ENCODE measurements around the gene TMEM30B. TPM values are rescaled to one million over a fixed set of nuclear protein-coding genes. Genes with fewer than 3 reads are reported as not detected.
"Not testable (repeated sequence)": the region's sequence is repeated elsewhere in the genome, so short reads cannot be mapped to it uniquely, and the experiment has no call there.

Gene TMEM30B, protein sequence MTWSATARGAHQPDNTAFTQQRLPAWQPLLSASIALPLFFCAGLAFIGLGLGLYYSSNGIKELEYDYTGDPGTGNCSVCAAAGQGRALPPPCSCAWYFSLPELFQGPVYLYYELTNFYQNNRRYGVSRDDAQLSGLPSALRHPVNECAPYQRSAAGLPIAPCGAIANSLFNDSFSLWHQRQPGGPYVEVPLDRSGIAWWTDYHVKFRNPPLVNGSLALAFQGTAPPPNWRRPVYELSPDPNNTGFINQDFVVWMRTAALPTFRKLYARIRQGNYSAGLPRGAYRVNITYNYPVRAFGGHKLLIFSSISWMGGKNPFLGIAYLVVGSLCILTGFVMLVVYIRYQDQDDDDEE
- total RNA-seq, result 0.30 TPM
- long read RNA-seq, result 0 reads

DNA sequence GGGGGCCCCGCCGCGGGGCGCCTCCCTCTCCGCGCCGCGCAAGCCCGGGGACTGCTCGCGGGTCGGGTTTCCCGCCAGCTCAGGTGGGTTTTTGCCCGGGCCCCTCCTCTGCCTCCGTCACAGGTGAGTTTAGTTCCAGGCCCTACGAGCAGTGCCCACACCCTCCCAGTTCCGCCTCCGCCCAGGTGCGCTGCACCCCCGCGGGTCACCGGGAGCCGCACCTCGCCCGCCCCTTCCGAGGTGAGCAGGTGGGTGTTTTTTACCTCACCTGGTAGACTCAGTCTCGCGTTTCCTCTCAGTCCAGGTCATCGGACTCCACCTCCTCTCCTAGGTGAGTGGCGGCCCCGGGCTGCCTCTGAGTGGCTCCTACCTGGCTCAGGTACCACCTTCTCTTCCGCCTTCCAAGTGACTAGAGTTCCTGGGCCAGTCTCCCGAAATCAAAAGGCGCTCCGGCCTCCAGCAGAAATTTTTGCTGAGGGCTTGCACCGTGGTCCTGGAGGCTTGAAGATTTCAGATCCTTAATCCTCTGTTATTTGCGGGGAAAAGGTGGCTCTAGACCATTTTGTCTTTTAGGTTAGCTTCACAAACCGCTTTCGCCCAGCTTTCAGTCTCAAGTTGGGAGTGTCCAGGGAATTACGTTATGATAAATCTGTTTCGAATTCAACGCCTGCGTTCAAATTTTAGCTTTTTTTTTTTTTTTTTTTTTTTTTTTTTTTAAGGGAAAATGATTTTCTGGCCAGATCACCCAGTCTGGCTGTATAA, at the start of gene TMEM30B:
Gene TMEM30B (minus strand): TSS at position 153 of the 762 bp plus-strand sequence. CDS start 191 bp downstream, outside the sequence.
- ATAC-seq, result no peak
- no peak for DNase-seq (ENCODE audit: missing footprints)
- intact Hi-C loops (cut with DNase I), result no loop called here

DNA sequence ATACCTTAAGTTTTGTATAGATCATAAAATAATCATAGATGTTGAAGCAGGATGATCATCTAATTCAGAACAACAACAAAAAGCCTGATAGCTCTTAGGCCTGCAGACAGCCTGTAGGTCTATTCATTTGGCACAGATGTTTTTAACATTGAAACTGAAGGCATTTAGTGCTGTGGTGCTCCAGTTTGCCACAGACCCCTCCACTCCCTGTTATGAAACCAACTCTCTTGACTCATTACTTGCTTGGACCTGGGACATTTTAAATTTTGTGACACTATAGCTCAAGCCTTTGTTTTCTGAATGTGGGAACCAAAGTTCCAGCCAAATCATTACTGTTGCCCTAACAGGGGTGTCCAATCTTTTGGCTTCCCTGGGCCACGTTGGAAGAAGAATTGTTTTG, 49.4 kb upstream of the TMEM30B start:
- ATAC-seq (no peak), DNase-seq (ENCODE audit: missing footprints) (no peak)
- intact Hi-C loops (cut with DNase I), result no loop called here

DNA sequence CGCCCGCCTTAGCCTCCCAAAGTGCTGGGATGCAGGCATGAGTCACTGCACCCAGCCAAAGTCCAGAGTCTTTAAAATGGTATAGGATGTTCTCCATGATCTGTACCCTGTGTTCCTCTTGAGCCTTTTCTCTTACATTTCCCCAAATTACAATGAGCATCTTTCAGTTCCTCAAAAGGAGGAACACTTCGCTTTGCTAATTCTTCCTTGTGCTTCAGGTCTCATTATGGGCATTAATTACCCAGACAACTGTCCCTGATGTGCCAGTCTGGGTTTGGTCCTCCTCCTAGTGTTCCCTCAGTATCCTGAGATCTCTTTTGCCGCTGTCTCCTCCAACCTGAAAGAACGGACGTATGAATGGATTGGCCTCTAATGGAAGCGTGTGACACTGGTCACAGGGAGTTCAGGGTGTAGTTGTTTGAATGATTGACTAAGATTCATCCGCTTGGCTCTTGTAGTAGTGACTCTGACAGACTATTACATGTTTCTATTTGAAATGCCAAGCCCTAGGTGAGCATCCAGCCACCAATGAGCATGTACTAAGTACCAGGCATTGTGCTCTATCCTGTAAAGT, 48.4 kb upstream of the TMEM30B start:
- no peak for ATAC-seq
- intact Hi-C loops (cut with DNase I), result loop anchor here (5.0 kb wide), 1 partner anchor 88 kb away; no protein-coding TSS in a partner anchor
- no peak for DNase-seq (ENCODE audit: missing footprints)

DNA sequence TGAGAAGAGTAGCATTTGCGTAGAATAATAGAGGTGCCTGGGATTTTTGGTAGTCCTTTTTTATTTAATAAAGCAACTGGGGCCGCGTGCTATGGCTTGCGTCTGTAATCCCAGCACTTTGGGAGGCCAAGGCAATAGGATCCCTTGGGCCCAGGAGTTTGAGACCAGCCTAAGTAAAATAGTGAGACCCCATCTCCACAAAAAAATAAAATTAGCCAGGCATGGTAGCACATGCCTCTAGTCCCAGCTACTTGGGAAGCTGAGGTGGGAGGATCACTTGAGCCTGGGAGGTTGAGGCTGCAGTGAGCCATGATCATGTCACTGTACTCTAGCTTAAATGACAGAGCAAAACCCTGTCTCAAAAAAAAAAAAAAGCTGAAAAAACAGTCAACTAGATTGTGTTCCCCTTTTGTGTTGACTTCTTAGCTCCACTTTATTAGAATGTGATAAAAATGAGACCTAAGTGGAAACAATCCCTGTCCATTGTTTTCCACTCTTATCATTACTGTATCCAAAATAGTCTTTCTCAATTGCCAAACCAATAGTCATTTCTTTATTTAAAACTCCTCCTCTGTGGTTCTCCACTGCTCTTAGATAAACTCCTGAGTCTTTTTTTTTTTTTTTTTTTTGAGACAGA, 47.6 kb upstream of the TMEM30B start:
- ATAC-seq (no peak), DNase-seq (ENCODE audit: missing footprints) (no peak)
- intact Hi-C loops (cut with DNase I), result loop anchor here (5.0 kb wide), 1 partner anchor 89 kb away; no protein-coding TSS in a partner anchor

DNA sequence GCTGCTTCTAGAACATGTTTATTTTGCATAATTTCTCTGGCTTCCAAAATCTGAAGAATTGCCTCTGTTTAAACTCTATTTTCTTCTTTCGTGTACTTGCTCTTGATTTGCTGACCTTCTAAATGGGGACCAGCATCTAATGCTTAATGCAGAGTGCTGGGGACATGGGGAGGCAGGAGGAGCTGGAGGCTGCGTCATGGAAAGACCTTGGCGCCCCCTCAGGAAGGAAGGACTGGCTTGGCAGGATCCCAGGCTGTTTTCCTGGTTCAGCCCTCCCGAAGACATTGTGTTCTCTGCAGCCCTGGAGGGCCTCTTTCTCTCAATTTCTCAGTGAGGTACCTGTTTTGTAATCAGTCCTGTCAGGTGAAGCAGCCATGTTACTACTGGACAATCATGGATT, 45.7 kb upstream of the TMEM30B start:
- intact Hi-C loops (cut with DNase I), result loop anchor here (5.0 kb wide), 1 partner anchor 90 kb away; no protein-coding TSS in a partner anchor
- ATAC-seq, result peak; percentile 53
- DNase-seq (ENCODE audit: missing footprints), result no peak

DNA sequence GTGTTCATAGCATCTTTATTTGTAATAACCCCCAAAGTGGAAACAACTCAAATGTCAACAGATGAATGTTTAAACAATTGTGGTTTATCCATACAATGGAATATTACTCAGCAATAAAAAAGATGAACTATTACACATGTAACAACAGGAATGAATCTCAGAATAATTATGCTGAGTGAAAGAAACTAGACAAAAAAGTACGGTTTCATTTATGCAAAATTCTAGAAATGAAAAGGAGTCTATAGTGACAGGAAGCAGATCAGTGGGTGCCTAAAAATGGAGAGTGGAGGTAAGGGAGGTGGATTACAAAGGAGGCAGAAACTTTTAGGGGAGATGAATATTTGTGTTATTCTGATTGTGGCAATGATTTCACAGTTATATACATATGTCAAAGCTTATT, 45.0 kb upstream of the TMEM30B start:
- intact Hi-C loops (cut with DNase I), result loop anchor here (5.0 kb wide), 1 partner anchor 91 kb away; no protein-coding TSS in a partner anchor
- no peak for DNase-seq (ENCODE audit: missing footprints)
- ATAC-seq, result no peak

DNA sequence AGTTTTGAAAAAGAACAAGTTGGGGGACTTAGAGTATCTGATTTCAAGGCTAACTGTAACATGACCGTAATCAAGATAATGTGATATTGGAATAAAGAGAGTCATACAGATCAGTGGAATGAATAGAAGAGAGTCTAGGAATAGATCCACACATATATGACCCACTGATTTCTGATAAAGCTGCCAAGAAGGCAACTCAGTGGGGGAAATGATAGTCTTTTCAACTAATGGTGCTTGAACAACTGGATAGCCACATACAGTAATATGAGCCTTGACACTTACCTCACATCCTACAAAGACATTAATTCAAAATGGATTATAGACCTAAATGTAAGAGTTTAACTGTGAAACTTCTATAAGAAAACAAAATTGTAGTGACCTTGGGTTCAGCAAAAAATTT, 44.0 kb upstream of the TMEM30B start:
- intact Hi-C loops (cut with DNase I), result loop anchor here (5.0 kb wide), 1 partner anchor 92 kb away; no protein-coding TSS in a partner anchor
- no peak for ATAC-seq
- DNase-seq (ENCODE audit: missing footprints), result no peak

DNA sequence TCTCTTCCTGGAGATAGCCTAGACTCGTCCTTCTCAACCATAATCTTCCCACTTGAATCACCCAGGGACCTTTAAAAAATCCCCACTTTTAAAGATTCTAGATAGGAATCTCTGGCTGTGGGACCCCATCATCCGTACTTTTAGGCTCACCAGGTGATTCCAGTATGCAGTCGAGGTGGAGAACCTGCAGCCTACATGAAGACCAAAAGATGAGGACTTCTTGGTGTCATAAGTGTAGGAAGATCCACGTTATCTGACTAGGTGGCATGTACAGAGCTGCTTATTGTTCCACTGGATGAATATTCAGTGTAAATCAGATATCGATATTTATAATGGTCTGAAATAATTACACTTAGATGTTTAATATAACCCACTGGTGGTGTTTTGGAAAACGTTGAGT, 42.8 kb upstream of the TMEM30B start:
- no peak for DNase-seq (ENCODE audit: missing footprints)
- intact Hi-C loops (cut with DNase I), result loop anchor here (5.0 kb wide), 2 partner anchors 33 to 113 kb away; no protein-coding TSS in a partner anchor
- no peak for ATAC-seq

DNA sequence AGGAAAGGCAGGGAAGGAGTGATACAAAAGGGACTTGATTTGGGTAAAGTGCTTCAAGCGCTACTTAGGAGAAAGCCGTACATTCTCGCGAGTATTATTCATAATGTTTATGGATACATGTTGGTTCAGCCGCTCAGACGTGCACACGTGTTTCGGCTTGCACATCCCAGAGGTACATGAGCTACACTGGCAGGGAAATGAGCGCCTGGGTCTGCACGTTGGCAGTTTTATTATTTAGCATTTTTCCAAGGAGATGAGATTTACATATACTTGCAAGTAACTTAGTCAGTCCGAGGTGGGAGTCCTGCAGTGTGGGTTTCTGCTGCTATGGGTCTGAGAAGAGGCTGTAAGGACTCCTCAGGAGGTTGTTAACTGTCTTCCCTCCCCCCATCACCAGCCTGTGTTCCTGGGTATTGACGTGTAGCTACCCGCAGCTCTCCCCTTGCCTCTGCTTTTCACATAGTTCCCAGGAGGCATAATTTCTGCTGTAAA, 41.7 kb upstream of the TMEM30B start:
- intact Hi-C loops (cut with DNase I), result loop anchor here (5.0 kb wide), 2 partner anchors 34 to 114 kb away; no protein-coding TSS in a partner anchor
- ATAC-seq, result no peak
- no peak for DNase-seq (ENCODE audit: missing footprints)

DNA sequence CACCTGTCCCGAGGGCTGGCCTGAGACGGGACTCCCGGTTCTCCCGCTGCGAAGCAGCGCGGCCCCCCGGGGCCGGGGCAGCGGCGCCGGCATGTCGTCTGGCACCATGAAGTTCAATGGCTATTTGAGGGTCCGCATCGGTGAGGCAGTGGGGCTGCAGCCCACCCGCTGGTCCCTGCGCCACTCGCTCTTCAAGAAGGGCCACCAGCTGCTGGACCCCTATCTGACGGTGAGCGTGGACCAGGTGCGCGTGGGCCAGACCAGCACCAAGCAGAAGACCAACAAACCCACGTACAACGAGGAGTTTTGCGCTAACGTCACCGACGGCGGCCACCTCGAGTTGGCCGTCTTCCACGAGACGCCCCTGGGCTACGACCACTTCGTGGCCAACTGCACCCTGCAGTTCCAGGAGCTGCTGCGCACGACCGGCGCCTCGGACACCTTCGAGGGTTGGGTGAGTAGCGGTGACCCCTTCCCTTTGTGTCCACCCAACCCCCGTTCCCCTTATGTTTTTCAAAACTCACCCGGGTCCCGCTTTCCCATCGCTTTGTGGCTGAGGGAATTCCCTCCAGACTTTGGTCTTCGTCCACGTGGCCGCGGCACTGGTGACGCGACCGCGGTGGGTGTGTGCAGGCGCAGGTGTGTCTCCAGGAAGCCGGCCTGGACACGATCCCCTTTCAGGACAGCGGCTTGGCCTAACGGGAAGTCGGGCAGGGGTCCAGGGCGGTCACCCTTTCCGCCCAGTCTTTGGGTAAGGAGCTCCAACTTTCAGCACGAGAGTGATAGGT, 41.1 kb upstream of the TMEM30B start:
- ATAC-seq, result no peak
- intact Hi-C loops (cut with DNase I), result loop anchor here (5.0 kb wide), 2 partner anchors 35 to 115 kb away; no protein-coding TSS in a partner anchor
- DNase-seq (ENCODE audit: missing footprints), result peak; percentile 74

DNA sequence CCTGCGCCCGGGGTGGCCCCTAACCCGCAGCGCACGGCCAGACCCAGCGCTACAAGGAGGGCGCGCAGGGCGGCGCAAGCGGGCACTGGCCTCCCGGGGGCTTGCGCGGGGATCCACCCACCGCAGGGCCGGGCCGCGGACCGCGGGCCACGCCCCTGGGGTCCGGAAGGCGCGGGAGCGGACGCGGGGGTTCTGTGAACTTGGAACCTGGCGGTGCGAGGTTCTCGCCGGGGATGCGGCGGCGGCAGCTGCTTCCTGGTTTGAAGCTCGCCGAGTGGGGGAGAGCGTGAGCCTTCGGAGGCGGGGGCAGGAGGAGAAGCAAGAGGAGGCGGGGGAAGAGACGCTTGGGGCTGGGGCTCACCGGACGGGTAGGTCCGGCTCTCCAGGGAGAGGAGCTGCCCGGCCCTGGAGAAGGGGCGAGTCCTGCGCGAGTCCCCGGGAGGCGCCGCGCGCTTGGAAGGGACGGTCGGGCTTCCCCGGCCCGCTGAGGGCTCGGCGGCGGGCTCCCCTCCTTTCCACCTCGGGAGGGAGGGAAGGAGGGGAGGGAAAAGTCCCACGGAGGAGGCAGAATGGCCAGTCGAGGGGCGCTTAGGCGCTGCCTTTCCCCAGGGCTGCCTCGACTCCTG, 40.4 kb upstream of the TMEM30B start, which contains the start of gene PRKCH:
Gene PRKCH (plus strand): TSS at position 195 of the 626 bp plus-strand sequence. CDS start 523 bp downstream, outside the sequence.
- intact Hi-C loops (cut with DNase I), result loop anchor here (5.0 kb wide), 2 partner anchors 36 to 116 kb away; no protein-coding TSS in a partner anchor
- ATAC-seq, result peak; percentile 70

DNA sequence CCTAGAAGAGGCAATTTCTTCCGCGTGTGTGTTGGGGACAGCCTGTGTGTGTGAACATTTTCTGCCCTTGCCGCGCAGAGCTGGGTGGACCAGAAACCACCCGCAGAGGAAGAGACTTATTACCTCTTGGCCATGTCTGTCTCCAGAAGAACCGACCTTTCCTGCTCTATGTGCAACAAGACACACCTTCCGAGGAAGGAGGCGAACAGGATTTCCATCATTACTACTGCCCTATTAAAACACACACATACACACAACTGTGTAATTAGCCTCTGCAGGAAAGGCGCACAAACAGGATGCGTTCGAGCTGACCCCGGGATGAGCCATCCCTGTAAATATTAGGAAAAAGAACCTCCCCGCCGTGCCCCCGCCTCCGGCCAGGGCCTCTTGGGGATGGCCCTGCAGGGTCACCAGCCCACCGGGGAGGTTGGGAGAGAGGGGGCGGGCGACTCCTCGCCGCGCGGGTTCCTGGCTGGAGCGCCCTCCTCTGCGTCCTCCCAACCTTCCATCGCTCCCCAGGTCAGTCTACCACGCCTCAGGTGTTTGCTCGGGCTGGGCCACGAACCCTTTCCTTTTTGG, 39.8 kb upstream of the TMEM30B start:
- ATAC-seq (peak; percentile 22), DNase-seq (ENCODE audit: missing footprints) (no peak)
- intact Hi-C loops (cut with DNase I), result loop anchor here (5.0 kb wide), 2 partner anchors 36 to 116 kb away; no protein-coding TSS in a partner anchor

More for the DNA sequence above, 40.4 kb upstream of the TMEM30B start, which contains the start of gene PRKCH:
- DNase-seq (ENCODE audit: missing footprints), result peak; percentile 82

DNA sequence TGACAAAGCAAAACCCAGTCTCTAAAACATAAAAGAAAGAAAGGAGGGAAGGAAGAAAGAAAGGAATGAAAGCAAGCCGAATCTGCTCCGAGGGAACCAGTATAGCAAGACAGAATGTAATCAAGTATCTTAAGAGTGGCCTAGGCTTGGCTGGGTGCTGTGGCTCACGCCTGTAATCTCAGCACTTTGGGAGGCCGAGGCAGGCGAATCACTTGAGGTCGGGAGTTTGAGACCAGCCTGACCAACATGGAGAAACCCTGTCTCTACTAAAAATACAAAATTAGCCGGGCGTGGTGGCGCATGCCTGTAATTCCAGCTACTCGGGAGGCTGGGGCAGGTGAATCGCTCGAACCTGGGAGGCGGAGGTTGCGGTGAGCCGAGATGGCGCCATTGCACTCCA, 39.0 kb upstream of the TMEM30B start:
- not testable (repeated sequence) for ATAC-seq; DNase-seq (ENCODE audit: missing footprints)
- intact Hi-C loops (cut with DNase I), result loop anchor here (5.0 kb wide), 2 partner anchors 37 to 117 kb away; no protein-coding TSS in a partner anchor

DNA sequence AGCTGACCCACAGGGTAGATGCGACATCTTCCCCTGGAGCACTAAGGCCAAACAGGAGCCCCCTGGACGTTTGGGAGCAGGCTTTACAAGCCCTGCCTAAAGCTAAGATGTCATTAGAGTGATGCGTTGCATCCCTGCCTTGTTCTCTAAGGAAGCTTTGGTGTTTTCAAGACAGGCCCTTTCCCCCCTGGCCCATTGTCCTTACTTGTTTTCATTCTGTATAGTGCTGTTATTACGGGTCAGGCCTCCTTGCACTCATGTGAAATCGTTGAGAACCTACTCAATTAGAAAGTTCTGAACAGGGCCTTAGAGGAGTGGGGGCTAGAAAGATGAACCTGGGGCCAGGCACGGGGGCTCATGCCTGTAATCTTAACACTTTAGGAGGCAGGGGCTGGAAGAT, 38.6 kb upstream of the TMEM30B start:
- intact Hi-C loops (cut with DNase I), result loop anchor here (5.0 kb wide), 2 partner anchors 38 to 118 kb away; no protein-coding TSS in a partner anchor
- no peak for ATAC-seq
- no peak for DNase-seq (ENCODE audit: missing footprints)

DNA sequence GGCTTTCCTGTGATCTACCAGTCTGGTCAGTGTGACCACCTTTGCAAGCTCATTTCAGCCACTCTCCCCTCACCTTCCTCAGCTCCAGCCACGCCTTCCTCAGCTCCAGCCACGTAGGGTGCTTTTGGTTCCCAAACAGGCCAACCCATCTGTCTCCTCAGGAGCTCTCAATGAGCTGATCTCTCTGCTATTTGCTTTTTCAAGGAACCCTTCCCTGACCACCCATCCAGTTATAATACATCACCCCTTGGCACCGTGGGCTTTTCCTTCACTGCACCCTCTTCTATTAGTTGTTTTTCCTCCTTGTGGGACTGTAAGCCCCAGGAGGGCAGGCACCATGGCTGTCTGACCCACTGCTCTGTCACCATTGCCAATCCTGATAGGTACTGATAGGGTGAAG, 37.9 kb upstream of the TMEM30B start:
- no peak for ATAC-seq
- intact Hi-C loops (cut with DNase I), result no loop called here
- no peak for DNase-seq (ENCODE audit: missing footprints)

DNA sequence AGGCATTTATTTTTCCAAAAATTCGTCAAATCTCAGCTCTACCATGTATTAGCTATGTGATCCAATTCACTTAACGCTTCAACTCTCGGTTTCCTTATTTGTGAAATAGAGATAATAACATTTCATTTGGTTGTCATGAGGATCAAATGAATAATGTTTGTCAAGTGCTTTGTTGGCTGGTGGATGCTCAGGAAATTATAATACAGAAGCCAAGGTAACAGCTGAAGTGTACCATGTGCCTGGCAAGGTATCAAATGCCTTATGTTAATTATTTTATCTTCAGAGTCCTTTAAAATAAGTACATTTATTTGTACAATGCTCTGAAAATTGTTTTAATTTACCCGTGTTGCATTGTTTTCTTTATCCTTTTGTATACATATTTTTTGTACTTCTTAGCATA, 34.2 kb upstream of the TMEM30B start:
- intact Hi-C loops (cut with DNase I), result no loop called here
- ATAC-seq (no peak), DNase-seq (ENCODE audit: missing footprints) (no peak)

Data from Right ventricle myocardium inferior (tissue), 1 donor.